Caco-2 (cell line): ENCODE data around the gene NUMBL. TPM values are rescaled to one million over a fixed set of nuclear protein-coding genes. Genes with fewer than 3 reads are reported as not detected.

Experiments used
- BruUV-seq: library from RNA; stranded (reverse); fragments of 400-500 nt; replicated peaks from 2 replicates; lab custom pipeline; 2021; lab: Mats Ljungman, UMichigan
- CTCF ChIA-PET: fragments of 300-600 bp; sonication (Branson Sonifier 250); formaldehyde crosslinking; loops from one replicate; lab custom pipeline; 2022; ENCODE audit warnings: antibody characterized with exemption; lab: Charles Lee
- POLR2A ChIA-PET: fragments of 300-600 bp; sonication (Branson Sonifier 250); formaldehyde crosslinking; loops from one replicate; lab custom pipeline; 2022; ENCODE audit warnings: antibody characterized with exemption; lab: Charles Lee
- DNase-seq, 2 experiments: peaks; one replicate each; pipeline versions ENCODE4 v3.0.0 to v3.0.0-alpha.2; 2020 to 2022
- H3K27me3 ChIP-seq: replicated peaks from 2 replicates; pipeline ENCODE4 v1.6.0; 2011; ENCODE audit warnings: low read length; ENCODE audit not compliant: control insufficient read depth, insufficient read depth
- H3K36me3 ChIP-seq: 2 replicates; pipeline ENCODE4 v1.5.1; 2011; ENCODE audit warnings: low read length; ENCODE audit not compliant: control insufficient read depth, insufficient read depth
- H3K4me1 ChIP-seq: fragments of 250-450 bp; sonication (Bioruptor Pico); 2 replicates; pipeline ENCODE4 v1.5.1; 2020; ENCODE audit warnings: mild to moderate bottlenecking
- H3K4me3 ChIP-seq: 2 replicates; pipeline ENCODE4 v1.5.1; 2011; ENCODE audit warnings: low read depth, mild to moderate bottlenecking, control low read depth, low read length
- H3K9me3 ChIP-seq: fragments of 250-450 bp; sonication (Bioruptor Pico); 2 replicates; pipeline ENCODE4 v1.5.1; 2020; ENCODE audit warnings: mild to moderate bottlenecking, moderate library complexity
- H3K27ac Mint-ChIP-seq: one replicate; pipeline ENCODE4 v1.8.0; 2022; ENCODE audit warnings: mixed read lengths; ENCODE audit not compliant: unreplicated experiment
- H3K27me3 Mint-ChIP-seq: one replicate; pipeline ENCODE4 v1.8.0; 2022; ENCODE audit warnings: mixed read lengths; ENCODE audit not compliant: insufficient read depth, unreplicated experiment
- H3K36me3 Mint-ChIP-seq: one replicate; pipeline ENCODE4 v1.8.0; 2022; ENCODE audit warnings: mild to moderate bottlenecking, mixed read lengths; ENCODE audit not compliant: insufficient read depth, unreplicated experiment
- H3K4me1 Mint-ChIP-seq: one replicate; pipeline ENCODE4 v1.8.0; 2022; ENCODE audit warnings: low read depth, mixed read lengths; ENCODE audit not compliant: unreplicated experiment
- H3K4me3 Mint-ChIP-seq: one replicate; pipeline ENCODE4 v1.8.0; 2022; ENCODE audit warnings: mild to moderate bottlenecking, moderate library complexity, mixed read lengths; ENCODE audit not compliant: unreplicated experiment
- H3K9me3 Mint-ChIP-seq: one replicate; pipeline ENCODE4 v1.8.0; 2022; ENCODE audit warnings: mixed read lengths; ENCODE audit not compliant: unreplicated experiment
- intact Hi-C: fragments of 100-400 bp; cut with micrococcal nuclease; formaldehyde crosslinking; loops from one replicate; pipeline ENCODE4 v1.10.0; 2022; ENCODE audit not compliant: unreplicated experiment
- total RNA-seq: library from RNA; stranded (reverse); gene quantifications from 2 replicates; pipeline ENCODE4 v1.2.3, GENCODE V29; 2022
- TF ChIP-seq, protein P1 (sequence below), 2 experiments: fragments of 200-600 bp in 1 of 2; IDR thresholded peaks; 1 replicate in 1 of 2; 2 replicates in 1 of 2; pipeline versions ENCODE4 v1.5.1 to v1.8.0; 2011 to 2022; ENCODE audit warnings: antibody characterized with exemption in 1 of 2, control low read depth in 1 of 2, inconsistent platforms in 1 of 2, low read depth in 1 of 2, low read length in 1 of 2, mild to moderate bottlenecking in 1 of 2, moderate library complexity in 1 of 2; ENCODE audit not compliant: insufficient read depth in 1 of 2, severe bottlenecking in 1 of 2, unreplicated experiment in 1 of 2

NUMBL gene
- total RNA-seq, 1 experiment from 2014 or later, result 22.0 TPM

DNA sequence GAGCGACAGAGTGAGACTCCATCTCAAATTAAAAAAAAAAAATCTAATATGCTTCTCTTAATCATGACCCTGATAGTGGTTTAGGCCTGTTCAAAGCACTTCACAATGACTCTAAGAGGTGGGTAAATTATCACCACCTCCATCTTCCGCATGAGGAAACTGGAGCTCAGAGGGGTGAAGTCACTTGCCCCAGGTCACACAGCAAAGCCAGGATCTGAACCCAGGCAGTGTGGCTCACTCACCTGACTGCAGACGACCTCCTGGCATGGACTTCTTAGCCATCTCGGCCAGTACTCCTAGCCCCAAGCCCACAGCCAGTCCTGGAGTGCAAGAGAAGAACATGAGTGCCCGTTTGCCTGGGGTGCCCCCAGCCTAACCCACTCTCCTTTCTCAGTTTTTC is 19.4 kb upstream of the NUMBL start:
- Histone ChIP-seq H3K9me3 (no peaks in the 10 kb centered on the region), H3K27me3 (no peaks in the 10 kb centered on the region), H3K4me3 (no peak overlapping the region), H3K4me1 (no peaks in the 10 kb centered on the region), H3K36me3 (peaks cover 6% of the 10 kb centered on the region)
- TF ChIP-seq, protein P1, sequence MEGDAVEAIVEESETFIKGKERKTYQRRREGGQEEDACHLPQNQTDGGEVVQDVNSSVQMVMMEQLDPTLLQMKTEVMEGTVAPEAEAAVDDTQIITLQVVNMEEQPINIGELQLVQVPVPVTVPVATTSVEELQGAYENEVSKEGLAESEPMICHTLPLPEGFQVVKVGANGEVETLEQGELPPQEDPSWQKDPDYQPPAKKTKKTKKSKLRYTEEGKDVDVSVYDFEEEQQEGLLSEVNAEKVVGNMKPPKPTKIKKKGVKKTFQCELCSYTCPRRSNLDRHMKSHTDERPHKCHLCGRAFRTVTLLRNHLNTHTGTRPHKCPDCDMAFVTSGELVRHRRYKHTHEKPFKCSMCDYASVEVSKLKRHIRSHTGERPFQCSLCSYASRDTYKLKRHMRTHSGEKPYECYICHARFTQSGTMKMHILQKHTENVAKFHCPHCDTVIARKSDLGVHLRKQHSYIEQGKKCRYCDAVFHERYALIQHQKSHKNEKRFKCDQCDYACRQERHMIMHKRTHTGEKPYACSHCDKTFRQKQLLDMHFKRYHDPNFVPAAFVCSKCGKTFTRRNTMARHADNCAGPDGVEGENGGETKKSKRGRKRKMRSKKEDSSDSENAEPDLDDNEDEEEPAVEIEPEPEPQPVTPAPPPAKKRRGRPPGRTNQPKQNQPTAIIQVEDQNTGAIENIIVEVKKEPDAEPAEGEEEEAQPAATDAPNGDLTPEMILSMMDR (IDR thresholded peaks at IDR 0.05; ENCODE audit: insufficient read depth in 1 of 2, low read depth in 1 of 2, low read length in 1 of 2, severe bottlenecking in 1 of 2, unreplicated experiment in 1 of 2), result no peak
- H3K27me3 Mint-ChIP-seq, result no peaks in the 10 kb centered on the region
- no peaks in the 10 kb centered on the region for H3K9me3 Mint-ChIP-seq
- BruUV-seq, result no TSS peak
- CTCF ChIA-PET, result no interaction called here
- intact Hi-C loops, result no loop called here
- DNase-seq, result no peak
- no peak overlapping the region for H3K27ac Mint-ChIP-seq
- H3K4me3 Mint-ChIP-seq, result no peak overlapping the region
- H3K4me1 Mint-ChIP-seq, result no peaks in the 10 kb centered on the region
- H3K36me3 Mint-ChIP-seq, result peaks cover 62% of the 10 kb centered on the region
- POLR2A ChIA-PET, result no interaction called here

DNA sequence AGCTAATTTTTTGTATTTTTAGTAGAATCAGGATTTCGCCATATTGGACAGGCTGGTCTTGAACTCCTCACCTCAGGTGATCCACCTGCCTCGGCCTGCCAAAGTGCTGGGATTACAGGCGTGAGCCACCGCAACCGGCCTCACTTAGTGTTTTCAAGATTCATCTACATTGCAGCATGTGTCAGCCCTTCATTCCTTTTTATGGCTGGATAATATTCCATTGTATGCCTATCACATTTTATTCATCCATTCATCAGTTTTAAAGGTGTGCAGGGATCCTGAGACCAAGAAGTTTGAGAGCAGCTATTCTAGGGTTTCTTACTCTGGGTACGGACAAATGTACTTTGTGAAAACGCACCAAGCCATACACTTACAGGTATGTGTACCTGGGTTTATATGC is 17.2 kb upstream of the NUMBL start:
- Mint-ChIP-seq H3K4me3 (no peak overlapping the region), H3K9me3 (no peaks in the 10 kb centered on the region), H3K27ac (no peak overlapping the region), H3K4me1 (no peaks in the 10 kb centered on the region), H3K27me3 (no peaks in the 10 kb centered on the region), H3K36me3 (peaks cover 52% of the 10 kb centered on the region)
- Histone ChIP-seq H3K4me3 (no peak overlapping the region), H3K27me3 (no peaks in the 10 kb centered on the region), H3K9me3 (no peaks in the 10 kb centered on the region), H3K36me3 (peaks cover 10% of the 10 kb centered on the region), H3K4me1 (no peaks in the 10 kb centered on the region)
- no peak for DNase-seq
- POLR2A ChIA-PET, result no interaction called here
- intact Hi-C loops, result no loop called here
- TF ChIP-seq, protein P1 (IDR thresholded peaks at IDR 0.05; ENCODE audit: insufficient read depth in 1 of 2, low read depth in 1 of 2, low read length in 1 of 2, severe bottlenecking in 1 of 2, unreplicated experiment in 1 of 2), result no peak
- no TSS peak for BruUV-seq
- CTCF ChIA-PET, result no interaction called here

DNA sequence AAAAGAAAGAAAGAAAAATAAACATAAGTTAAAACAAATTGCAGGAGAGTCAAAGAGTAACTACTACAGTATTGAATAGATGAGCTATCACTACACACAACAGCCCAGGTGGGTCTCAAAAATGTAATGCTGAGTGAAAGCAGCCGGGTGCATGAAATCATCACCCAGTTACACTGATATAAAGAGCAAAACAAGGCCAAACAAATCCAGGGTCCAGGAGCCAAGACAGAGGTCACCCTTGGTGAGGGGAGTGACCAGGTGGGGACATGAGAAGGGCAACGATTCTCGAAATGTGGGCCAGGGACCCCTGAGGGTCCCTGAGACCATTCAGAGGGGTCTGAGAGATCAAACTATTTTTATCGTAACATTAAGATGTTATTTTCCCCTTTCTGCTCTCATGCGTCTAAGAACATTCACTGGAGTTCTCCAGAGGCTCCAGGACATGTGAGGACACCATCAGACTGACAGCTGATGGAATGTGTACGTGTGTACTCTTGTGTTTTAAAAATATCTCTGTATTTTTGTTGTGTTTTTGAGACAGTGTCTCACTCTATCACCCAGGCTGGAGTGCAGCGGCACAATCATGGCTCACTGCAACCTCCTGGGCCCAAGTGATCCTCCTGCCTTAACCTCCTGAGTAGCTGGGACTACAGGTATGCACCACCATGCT is 15.6 kb upstream of the NUMBL start:
- intact Hi-C loops, result no loop called here
- ChIA-PET POLR2A (no interaction called here), CTCF (no interaction called here)
- no peak overlapping the region for H3K27ac Mint-ChIP-seq
- DNase-seq, result no peak
- Histone ChIP-seq H3K36me3 (peaks cover 9% of the 10 kb centered on the region), H3K4me1 (no peaks in the 10 kb centered on the region), H3K9me3 (no peaks in the 10 kb centered on the region), H3K27me3 (no peaks in the 10 kb centered on the region), H3K4me3 (no peak overlapping the region)
- no TSS peak for BruUV-seq
- H3K4me1 Mint-ChIP-seq, result no peaks in the 10 kb centered on the region
- H3K36me3 Mint-ChIP-seq, result peaks cover 58% of the 10 kb centered on the region
- no peak overlapping the region for H3K4me3 Mint-ChIP-seq
- TF ChIP-seq, protein P1 (IDR thresholded peaks at IDR 0.05; ENCODE audit: insufficient read depth in 1 of 2, low read depth in 1 of 2, low read length in 1 of 2, severe bottlenecking in 1 of 2, unreplicated experiment in 1 of 2), result no peak
- H3K27me3 Mint-ChIP-seq, result no peaks in the 10 kb centered on the region
- no peaks in the 10 kb centered on the region for H3K9me3 Mint-ChIP-seq
